PC-9 (cell line): ENCODE measurements around the gene FBXL13.

Source experiments
- EZH2 ChIP-seq: fragments of 200-600 bp; sonication (generic); IDR thresholded peaks from 2 replicates; pipeline ENCODE4 v1.8.0; 2017; ENCODE audit warnings: antibody characterized with exemption, low read depth
- TF ChIP-seq, protein P1 (sequence below): fragments of 200-600 bp; sonication (generic); conservative IDR thresholded peaks from 2 replicates; pipeline ENCODE4 v1.6.1; 2017; ENCODE audit warnings: mixed run types, antibody characterized with exemption, mild to moderate bottlenecking, moderate library complexity

DNA sequence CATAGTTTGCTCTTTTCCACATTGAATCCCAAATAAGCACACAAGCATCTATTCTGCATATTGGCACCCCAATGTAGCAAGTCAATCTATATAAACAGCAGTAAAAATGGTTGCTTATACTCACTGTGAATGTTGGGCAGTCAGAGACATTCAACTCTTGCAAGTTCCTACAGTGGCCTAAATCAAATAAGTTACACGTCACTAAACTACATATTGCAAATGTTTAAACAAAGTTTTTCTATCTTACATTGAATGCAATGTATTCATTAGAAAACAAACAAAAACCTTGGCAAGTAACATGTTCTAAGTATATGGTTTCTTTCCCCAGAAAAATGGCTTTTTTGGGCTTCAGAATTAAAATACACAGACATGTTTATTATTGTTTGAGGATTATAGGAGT lies 142.8 kb downstream of the FBXL13 start:
- TF ChIP-seq, protein P1, sequence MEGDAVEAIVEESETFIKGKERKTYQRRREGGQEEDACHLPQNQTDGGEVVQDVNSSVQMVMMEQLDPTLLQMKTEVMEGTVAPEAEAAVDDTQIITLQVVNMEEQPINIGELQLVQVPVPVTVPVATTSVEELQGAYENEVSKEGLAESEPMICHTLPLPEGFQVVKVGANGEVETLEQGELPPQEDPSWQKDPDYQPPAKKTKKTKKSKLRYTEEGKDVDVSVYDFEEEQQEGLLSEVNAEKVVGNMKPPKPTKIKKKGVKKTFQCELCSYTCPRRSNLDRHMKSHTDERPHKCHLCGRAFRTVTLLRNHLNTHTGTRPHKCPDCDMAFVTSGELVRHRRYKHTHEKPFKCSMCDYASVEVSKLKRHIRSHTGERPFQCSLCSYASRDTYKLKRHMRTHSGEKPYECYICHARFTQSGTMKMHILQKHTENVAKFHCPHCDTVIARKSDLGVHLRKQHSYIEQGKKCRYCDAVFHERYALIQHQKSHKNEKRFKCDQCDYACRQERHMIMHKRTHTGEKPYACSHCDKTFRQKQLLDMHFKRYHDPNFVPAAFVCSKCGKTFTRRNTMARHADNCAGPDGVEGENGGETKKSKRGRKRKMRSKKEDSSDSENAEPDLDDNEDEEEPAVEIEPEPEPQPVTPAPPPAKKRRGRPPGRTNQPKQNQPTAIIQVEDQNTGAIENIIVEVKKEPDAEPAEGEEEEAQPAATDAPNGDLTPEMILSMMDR, result no peak
- no peak for TF ChIP-seq EZH2
